ENCODE measurements around the gene TIMP3.

The TIMP3 gene

GRCh38 chr22:32795214-32795596 lies 6.3 kb upstream of the TIMP3 start:
- no peak for DNase-seq (ENCODE audit: low spot score)
- no peak for TF ChIP-seq CTCF (IDR thresholded peaks at IDR 0.05; ENCODE audit: extremely low read depth, missing control alignments)

- DNase-seq (ENCODE audit: low spot score), result peak; percentile 81
- peak; percentile 69 for TF ChIP-seq CTCF (IDR thresholded peaks at IDR 0.05; ENCODE audit: extremely low read depth, missing control alignments)
These were observed 4.5 kb upstream of the TIMP3 start for GRCh38 chr22:32796865-32797573.

GRCh38 chr22:32799496-32799895 lies 2.0 kb upstream of the TIMP3 start:
- DNase-seq (ENCODE audit: low spot score), result no peak
- TF ChIP-seq CTCF (IDR thresholded peaks at IDR 0.05; ENCODE audit: extremely low read depth, missing control alignments), result no peak

GRCh38 chr22:32800158-32800882 lies 1.2 kb upstream of the TIMP3 start:
- no peak for TF ChIP-seq CTCF (IDR thresholded peaks at IDR 0.05; ENCODE audit: extremely low read depth, missing control alignments)
- no peak for DNase-seq (ENCODE audit: low spot score)

GRCh38 chr22:32800994-32801536 lies 440 bp upstream of the TIMP3 start:
- no peak for TF ChIP-seq CTCF (IDR thresholded peaks at IDR 0.05; ENCODE audit: extremely low read depth, missing control alignments)
- no peak for DNase-seq (ENCODE audit: low spot score)

GRCh38 chr22:32802237-32802765 lies 796 bp downstream of the TIMP3 start:
- TF ChIP-seq CTCF (IDR thresholded peaks at IDR 0.05; ENCODE audit: extremely low read depth, missing control alignments), result no peak
- no peak for DNase-seq (ENCODE audit: low spot score)

Measured in GM20000 (cell line).